HG03095 (cell line): ENCODE results near the gene DIO3.
"Not testable (repeated sequence)": the region's sequence is repeated elsewhere in the genome, so short reads cannot be mapped to it uniquely, and the experiment has no call there.

ENCODE experiments used
- ATAC-seq: cut with Tn5 transposase; IDR thresholded peaks from one replicate; pipeline ENCODE4 v1.9.1; 2021; ENCODE audit warnings: moderate library complexity; ENCODE audit not compliant: unreplicated experiment

The DIO3 gene

DNA sequence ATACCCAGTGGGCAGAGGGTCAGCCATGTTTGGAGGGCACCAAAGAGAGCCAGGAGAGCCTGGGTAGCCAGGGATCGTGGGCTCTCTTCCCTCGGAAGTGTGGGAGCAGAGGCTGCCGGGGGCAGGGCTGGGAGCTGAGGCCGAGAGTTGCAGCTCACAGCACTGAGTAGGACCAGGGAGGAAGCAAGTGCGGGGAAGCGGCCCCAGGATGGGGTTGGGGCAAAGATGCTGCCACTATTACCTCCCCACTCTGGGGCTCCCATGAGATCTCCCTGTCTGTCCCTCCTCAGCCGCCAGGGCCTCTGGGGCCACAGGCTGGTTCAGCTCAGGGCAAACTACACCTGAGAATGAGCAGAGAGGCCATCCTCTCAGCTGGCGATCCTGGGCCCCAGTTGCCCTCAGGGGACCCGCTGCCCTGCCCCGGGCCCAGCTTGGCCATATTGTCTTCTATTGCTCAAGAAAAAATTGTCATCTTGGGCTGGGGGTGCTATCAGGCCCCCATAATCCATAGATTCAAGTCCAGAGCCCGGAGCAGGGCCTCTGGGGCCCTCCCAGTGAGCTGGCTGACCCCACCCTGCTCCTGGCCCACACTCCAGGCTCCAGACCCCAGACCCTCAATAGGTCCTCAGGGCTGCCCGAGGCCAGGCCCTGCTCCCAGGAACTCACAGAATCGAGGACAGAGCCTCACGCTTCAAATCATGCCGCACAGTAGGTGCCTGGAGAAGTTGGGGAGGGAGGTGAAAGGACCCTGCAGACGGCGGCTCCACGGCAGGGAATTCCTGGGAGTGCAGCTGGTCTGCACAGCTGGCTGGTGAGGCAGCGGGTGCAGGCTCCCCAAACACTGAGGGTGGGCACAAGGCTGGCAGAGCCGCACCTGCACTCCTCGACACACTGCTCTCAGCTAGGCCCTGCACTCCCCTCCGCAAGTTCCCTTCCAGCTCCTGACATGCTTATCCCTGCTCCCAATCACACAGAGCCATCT, 20.5 kb upstream of the DIO3 start:
- no peak for ATAC-seq

DNA sequence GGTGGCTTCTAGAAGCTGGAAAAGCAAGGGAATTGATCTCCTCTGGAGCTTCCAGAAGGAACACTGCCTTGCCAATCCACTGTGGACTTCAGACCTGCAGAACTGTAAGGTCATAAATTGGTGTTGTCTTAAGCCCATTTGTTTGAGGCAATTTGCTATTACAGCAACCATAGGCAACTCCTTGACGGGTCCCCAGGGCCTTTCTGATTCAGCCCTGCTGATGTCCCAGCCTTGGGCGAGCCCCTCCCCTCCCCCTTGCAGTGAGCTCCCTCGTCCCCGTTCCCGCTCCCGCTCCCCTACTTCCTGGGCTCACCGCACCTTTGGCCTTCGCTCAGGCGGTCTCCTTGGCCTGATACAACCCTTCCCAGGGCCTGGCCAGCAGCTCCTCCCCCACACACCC, 18.9 kb upstream of the DIO3 start:
- no peak for ATAC-seq

DNA sequence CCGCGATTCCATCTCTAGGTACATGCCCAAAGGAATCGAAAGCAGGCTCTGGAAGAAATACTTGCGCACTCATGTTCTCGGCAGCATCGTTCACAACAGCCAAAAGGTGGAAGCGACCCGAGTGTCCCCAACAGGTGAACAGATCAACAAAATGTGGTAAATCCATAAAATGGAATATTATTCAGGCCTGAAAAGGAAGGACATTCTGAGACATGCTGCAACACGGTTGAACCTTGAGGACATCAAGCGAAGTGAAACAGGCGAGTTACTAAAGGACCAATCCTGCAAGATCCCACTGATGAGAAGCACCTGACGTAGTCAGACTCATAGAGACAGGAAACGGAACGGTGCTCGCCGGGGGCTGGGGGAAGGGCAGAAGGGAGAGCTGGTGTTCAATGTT, 17.5 kb upstream of the DIO3 start:
- ATAC-seq, result no peak

DNA sequence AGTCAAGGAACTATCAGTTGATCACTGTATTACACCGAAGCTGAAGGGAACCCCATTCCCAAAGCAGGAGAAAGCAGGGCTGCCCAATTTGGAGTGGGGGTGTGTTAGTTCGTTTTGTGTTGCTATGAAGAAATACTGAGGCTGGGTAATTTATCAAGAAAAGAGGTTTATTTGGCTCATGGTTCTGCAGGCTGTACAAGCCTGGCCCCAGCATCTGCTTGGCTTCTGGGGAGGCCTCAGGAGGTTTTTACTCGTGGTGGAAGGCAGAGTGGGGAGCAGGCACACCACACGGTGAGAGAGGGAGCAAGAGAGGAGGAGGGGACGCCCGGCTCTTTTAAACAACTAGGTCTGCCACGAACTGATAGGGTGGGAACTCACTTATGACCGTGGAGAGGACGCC, 16.7 kb upstream of the DIO3 start:
- ATAC-seq, result no peak

DNA sequence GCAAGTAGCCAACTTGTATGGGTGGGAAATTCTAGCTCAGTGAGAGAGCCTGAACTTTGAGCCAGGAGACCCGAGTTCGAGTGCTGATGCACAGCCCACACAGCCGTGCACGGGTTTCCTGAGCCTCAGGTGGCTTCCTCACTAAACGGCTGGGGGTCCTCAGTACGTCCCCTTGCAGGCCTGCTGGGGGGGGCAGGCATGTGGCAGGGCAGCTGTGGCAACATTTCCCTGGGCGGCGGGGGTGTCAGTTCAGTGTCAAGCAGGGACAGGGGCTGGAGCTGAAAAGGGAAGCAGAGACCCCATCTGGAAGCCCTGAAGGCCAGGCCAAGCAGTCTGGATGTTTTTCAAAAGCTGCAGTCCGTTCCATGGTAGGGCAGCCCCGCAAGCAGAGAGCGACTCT, 14.6 kb upstream of the DIO3 start:
- no peak for ATAC-seq

DNA sequence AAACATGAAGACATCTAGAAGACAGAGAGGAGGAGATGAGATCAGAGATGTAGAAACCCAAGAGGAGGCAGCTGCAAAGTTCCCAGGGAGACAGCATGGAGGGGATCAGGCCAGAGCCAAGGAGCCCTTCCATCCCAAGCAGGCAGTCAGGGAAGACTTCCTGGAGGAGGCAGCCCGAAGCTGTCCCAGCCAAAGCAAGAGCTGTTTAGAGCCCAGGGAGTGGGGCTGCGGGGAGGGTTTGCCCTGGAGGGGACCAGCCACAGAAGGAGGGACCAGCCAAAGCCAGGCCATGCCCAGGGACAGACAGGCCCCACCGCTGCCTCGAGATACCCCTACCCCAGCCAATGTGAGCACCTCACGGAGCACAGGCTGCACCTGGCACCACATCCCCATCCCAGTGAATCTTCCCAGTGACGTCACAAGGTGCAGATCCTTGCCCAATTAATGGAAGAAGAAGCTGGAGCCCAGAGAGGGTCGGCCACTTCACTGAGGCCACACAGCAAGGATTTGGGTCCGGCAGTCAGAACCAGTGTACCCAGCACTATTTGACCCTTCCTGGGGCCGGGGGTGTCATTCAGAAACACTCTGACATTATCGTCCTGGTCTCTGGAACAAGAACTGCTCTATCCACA, 14.1 kb upstream of the DIO3 start:
- ATAC-seq, result no peak

DNA sequence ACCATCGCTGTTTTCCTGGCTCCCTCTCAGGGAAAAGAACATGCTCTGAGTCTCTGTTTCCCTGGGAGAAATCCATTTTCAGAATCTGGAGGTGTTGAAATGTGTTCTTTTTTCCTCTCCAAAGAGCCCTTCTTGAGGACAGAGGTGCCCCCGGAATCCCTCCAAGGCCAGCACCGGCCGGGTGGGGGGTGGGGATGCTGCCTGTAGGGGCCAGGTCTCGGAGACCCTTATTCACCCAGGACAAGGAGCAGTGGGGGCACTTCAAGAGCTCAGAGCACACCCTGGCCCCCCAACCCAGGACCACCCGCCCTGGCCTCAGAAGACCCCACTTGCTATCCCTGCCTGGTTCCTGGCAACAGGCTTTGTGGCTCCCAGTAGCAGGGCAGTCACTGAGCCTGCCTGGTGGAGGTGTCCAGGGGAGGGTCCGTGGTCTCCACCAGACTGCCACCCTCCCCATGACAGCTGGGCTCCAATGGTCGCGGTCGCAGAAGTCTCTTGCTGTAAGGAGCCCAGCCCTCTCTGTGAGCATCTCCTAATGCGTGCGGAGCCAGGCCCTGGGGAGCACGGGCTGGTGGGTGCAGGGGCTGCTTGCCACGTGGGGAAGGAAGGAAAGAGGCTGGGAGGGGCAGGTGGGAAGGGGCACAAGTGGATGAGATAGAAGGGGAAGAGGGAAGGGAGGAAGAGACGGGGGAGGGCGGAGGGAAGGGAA, 13.2 kb upstream of the DIO3 start:
- ATAC-seq, result no peak

DNA sequence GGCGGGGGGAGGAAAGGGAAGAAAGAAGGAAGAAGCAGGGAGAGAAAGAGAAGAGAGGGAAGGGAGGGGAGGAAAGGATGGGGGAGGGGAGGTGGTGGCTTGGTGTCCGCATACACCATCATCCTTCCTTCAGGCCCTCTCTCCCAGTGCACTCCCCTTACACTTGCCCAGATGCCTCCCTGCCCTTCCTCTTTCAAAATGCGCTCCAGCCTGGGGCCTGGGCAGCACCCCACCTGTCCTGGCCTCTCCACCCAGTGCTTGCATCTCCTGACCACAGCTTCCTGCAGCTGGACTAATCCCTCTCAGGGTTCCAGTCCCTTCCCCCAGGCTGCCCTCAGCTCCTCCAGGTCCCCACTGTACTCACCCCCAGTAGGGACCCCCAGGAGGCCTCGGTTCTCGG, 12.6 kb upstream of the DIO3 start:
- ATAC-seq, result no peak

DNA sequence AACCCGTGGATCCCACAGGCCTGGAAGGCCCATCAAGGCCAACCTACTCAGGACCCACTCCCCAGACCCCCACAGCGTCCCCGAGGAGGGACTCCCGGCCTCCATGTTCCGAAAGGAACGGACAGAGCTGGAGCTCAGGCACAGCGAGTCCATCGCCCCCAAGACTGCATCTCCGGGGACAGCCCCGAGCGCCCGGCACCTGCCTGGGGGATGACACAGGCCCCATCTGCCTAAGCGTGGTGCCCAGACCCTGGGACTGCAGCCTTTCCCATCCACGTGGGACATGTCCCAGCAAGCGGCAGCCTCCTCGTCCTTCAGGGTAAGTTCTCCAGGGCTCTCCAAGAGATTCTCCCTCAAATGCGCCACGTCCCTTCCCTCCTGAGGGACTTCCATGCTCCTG, 12.1 kb upstream of the DIO3 start:
- ATAC-seq, result no peak

DNA sequence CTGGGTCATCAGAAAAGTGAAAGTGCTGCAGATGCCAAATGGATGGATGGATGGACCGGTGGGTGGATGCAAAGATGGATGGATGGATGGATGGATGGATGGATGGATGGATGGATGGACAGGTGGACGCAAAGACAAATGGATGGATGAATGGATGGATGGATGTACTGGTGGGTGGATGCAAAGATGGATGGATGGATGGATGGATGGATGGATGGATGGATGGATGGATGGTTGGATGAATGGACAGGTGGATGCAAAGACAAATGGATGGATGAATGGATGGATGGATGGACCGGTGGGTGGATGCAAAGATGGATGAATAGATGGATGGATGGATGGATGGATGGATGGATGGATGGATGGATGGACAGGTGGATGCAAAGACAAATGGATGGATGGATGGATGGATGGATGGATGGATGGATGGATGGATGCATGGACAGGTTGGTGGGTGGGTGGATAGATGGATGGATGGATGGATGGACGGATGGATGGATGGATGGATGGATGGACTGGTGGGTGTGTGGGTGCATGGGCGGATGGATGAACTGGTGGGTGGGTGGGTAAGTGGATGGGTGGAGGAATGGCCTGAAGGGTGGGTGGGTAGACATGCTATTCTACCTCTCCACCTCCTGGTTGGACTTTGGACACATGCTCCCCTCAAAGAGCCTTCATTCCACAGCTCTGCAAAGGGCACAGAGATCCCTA, 10.9 kb upstream of the DIO3 start:
- ATAC-seq, result not testable (repeated sequence)

DNA sequence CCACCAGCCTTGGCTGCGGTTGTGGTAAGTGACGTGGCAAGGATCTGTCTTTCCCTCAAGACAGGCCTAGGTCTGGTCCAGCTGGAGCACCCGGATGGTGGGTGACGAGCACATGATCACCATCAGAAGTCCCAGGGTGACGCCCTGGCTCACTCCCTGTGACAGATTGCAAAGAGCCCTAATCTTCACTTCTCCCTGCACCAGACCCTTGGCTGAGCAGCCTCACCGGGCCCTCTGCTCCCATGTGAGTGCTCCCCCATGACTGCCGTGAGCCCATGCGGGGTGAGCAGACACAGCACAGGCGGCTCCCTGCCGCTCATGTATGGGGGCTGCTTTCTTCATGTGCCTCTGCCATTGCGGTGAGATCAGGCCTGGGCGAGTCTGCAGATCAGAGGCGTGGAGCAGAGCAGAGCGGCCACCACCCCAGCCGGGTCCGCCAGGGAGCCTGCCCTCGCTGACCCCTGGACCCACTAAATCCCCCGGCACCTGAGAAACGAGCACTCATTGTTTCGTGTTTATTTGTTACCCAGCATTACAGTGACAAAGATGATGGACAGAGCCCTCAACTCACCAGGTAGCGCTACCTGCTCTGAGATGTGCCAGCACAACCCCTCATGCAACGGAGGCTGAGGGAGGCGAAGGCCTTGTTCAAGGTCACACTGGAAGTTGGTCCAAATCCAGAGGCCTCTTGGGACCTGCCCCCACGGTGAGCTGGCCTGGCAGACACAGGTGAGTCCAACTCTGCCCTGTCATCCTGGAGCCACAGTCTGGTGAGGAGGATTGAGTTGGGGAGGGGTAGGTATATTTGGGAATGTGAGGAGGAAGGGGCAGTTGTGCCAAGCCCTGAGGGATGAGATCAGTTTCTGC, 9.3 kb upstream of the DIO3 start:
- no peak for ATAC-seq

DNA sequence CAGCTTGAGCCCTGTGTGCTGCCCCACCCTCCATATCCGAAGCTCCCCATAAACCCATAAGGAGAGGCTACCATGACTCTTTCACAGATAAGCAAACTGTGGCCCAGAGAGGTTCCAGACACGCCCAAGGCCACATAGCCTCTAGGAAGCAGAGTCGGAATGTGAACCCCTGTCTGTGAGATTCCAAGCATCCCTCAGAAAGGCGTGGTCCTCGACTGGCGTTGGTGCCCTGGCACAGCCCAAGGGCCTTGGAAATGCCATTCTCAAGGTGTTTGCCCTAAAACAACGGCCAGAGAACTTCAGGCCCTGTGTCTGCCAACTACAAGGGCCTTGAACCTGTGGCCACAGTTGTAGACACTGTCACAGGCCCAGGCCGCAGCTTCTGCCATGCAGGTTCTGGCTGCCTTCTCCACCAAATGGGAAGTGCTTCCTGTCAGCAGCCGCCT, 8.5 kb upstream of the DIO3 start:
- no peak for ATAC-seq

DNA sequence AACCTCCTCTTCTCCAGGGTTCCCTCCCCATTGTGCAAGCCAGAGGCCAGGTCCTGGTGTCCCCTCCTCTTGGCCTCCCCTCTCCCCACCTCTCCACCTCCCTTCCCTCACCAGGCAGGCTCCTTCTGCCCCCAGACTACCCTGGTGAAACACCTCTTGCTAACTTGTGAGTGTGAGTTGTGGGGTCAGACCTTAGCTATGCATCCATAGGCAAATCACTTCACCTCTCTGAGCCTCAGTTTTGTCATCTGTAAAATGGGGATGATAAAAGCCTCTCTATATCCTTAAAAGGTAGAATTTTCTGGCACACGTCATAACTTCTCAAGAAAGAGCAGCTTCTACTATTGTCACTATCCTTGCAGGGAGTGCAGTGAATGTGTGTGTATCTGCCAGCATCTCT, 7.9 kb upstream of the DIO3 start:
- ATAC-seq, result no peak

DNA sequence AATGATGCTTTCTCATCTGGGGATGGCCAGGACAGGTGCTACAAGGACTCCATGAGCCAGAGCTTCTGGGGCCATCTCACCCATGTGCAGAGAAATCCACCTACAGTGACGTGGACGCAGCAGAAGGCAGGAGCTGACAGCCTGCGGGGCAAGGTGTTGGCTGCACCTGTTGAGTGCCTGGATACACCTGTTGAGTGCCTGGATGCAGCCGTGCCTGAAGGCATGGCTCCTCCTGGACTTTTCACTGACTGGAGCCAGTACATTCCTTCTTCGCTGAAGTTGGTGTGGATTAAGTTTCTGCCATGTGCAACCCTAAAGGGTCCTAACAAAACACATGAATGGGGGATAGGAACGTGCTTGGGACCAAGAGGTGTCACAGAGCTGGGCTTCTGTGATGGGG, 7.4 kb upstream of the DIO3 start:
- ATAC-seq, result no peak

DNA sequence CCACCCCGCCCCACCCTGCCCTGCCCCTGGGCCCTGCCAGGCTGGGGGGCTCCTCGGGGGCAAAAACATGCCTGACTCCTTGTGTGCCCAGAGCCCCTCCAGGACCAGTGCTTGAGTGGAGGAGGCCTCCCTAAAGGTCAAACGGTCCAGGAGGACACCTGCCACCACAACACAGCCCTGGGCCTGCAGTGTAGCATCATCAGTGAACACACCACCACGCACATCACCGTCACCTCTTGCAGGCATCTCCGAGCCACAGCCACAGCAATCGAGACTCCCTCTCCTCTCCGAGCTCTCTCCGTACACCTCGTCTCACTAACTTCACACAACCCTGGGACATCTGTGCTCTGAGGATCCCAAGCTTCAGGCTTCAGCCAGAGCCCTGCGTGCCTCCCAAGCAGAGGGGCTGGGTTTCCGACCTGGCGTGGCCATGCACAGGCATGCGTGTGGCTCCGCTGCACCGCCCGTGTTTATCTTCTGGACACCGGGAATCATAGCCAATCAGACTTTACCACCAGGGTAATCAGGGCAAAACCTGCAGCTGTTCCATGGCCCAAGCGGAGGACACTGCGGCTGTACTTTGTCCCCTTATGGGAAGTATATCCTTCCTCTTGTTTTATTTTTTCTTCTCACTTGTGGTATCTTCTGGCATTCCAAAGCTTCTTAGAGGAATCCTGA, 6.2 kb upstream of the DIO3 start:
- ATAC-seq, result no peak

DNA sequence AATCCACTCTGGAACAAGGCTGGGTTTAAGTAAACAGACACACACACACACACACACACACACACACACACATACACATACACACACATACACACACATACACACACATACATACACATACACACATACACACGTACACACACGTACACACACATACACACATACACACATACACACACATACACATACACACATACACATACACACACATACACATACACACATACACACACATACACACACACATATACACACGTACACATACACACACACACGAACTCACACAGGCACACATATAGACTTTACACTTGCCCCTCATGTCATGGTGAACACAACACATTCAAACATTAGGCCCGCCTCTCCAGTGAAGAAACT, 5.6 kb upstream of the DIO3 start:
- not testable (repeated sequence) for ATAC-seq

DNA sequence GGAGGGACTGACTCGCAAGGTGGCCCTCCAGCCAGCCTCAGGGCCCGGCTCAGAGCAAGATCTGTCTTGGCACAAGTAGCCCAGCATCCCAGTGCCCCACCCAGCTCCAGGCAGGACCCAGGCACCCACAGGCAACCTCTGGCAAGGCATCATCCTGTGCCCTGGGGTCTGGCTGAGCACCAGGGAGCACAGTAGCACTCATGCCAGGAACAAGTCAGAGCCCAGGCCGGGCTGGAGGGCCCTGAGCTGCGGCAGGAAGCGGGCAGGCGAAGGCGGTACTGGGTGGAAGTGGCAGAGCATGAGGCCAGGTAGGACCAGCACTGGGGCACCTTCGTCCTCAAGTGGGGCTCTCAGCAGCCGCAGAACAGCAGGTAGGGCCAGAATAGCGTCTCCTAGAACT, 5.2 kb upstream of the DIO3 start:
- no peak for ATAC-seq

DNA sequence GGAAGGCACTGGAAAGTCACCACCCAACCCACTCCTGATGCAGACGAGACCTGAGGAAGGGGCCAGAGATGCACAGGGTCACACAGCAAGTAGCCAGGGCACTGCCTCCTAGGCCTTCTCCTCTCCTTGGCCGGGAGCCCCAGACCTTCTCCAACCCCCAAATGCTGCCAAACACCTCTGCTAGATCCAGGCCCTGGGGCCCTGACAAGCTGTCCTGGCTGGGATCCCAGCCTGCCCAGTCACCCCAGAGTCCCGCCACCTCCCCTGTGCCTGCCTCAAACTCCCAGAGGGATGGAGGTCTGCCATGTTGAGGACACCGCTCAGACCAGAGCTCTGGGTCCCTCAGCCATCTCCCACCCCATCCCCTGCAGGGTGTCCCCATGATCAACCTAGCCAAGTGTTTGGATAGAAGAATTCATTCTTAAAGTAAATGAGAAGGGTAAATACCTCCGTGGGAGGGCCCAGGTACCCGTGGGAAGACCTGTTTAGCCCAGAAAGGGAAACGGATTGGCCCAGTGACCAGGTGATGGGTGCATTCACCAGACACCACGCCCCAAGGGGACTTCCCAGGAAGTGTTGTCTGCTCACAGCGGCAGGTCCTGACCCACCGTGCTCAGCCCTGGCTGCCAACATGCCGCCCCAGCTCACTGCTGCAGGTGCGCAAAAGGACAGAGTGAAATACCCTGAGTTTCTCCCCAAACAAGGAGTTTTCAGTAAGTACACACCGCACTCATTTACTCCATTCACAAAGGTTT, 4.6 kb upstream of the DIO3 start:
- no peak for ATAC-seq

DNA sequence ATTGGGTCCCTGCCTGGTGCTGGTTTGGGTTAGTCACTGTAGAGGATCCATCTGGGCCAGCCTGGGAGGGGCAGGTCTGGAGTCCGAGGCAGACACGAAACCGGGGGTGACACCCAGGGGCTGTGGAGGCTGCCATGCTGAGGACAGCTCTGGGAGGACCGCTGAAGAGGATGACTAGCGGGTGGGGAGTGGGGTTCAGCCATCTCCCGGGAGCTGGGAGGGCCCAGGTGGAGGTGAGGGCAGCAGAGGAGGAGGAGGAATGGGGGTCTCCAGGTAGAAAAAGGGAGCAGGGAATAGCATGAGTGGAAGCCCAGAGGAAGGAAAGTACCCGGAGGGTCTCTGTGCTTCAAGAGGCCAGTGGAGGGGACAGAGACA, 4.0 kb upstream of the DIO3 start:
- ATAC-seq, result no peak
